ENCODE measurements around the gene PLA2R1.
"Not testable (repeated sequence)": the region's sequence is repeated elsewhere in the genome, so short reads cannot be mapped to it uniquely, and the experiment has no call there.

DNA sequence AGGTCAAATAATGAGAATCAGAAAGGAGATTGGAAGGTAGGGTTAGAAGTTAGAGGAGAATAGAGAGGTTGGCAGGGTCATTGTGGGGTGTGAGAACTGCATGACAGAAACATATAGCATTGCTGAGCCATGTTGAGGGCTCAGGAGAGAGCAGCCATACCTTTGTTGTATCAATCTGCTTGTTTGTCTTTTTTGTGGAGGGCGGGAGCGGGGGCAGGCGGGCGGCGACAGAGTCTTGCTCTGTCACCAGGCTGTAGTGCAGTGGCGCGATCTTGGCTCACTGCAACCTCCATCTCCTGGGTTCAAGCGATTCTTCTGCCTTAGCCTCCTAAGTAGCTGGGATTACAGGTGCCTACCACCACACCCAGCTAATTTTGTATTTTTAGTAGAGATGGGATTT is 23.8 kb downstream of the PLA2R1 start:
- not testable (repeated sequence) for TF ChIP-seq POLR2A (IDR thresholded peaks at IDR 0.05; ENCODE audit: low read depth, low read length); POLR2AphosphoS5 (IDR thresholded peaks at IDR 0.05; ENCODE audit: low read depth, low read length); TAF1 (IDR thresholded peaks at IDR 0.05; ENCODE audit: borderline replicate concordance, low read depth, low read length)

All from GM12892 (cell line).